HepG2 (cell line): ENCODE measurements around the gene COMP. TPM values are rescaled to one million over a fixed set of nuclear protein-coding genes. Genes with fewer than 3 reads are reported as not detected.

ENCODE experiments used
- AFF4 ChIP-seq: sonication (generic); formaldehyde crosslinking; IDR thresholded peaks from 2 replicates; pipeline ENCODE4 v1.4.0; 2020; ENCODE audit warnings: missing genetic modification reagents
- CEBPB ChIP-seq: IDR thresholded peaks from 2 replicates; pipeline ENCODE4 v1.6.1; 2011; ENCODE audit warnings: low read depth, low read length, improper control_type of control experiment, borderline replicate concordance
- IKZF1 ChIP-seq: fragments of 450-650 bp; IDR thresholded peaks from 2 replicates; pipeline ENCODE4 v1.7.1; 2016
- PITX1 ChIP-seq: sonication (generic); formaldehyde crosslinking; IDR thresholded peaks from 2 replicates; pipeline ENCODE4 v1.5.1; 2020; ENCODE audit warnings: mild to moderate bottlenecking, missing genetic modification reagents
- RORA ChIP-seq: sonication (generic); formaldehyde crosslinking; IDR thresholded peaks from 2 replicates; pipeline ENCODE4 v1.5.0; 2020; ENCODE audit warnings: mild to moderate bottlenecking, missing genetic modification reagents, moderate library complexity
- ZHX2 ChIP-seq, 2 experiments: sonication (generic) in 1 of 2; formaldehyde crosslinking in 1 of 2; IDR thresholded peaks; 2 replicates each; pipeline versions ENCODE4 v1.6.1 to v1.9.0; 2014 to 2022; ENCODE audit warnings: antibody characterized with exemption in 1 of 2, borderline replicate concordance in 1 of 2, inconsistent platforms in 1 of 2, low read depth in 1 of 2, missing genetic modification reagents in 1 of 2
- ZNF234 ChIP-seq: sonication (generic); formaldehyde crosslinking; conservative IDR thresholded peaks from 2 replicates; pipeline ENCODE4 v1.5.1; 2020; ENCODE audit warnings: mild to moderate bottlenecking, missing genetic modification reagents
- ZNF557 ChIP-seq: sonication (generic); formaldehyde crosslinking; IDR thresholded peaks from 2 replicates; pipeline ENCODE4 v1.4.0; 2020; ENCODE audit warnings: missing genetic modification reagents
- ZNF841 ChIP-seq: sonication (generic); formaldehyde crosslinking; IDR thresholded peaks from 2 replicates; pipeline ENCODE4 v1.8.1; 2023; ENCODE audit warnings: missing genetic modification reagents, borderline replicate concordance
- ZSCAN12 ChIP-seq: sonication (generic); formaldehyde crosslinking; IDR thresholded peaks from 2 replicates; pipeline ENCODE4 v1.9.0; 2021; ENCODE audit warnings: mild to moderate bottlenecking, missing genetic modification reagents
- polyA plus RNA-seq, 8 experiments: library from polyadenylated mRNA; depleted of rRNA in 3 of 8; stranded (reverse) in 7 of 8; unstranded in 1 of 8; fragments of >200 nt; fragmentation: Illumina TruSeq in 4 of 8; extraction: Trizol in 4 of 8; gene quantifications; 2 replicates each; pipeline versions ENCODE4 v1.2.1 to v1.2.3, GENCODE V29; 2011 to 2016; ENCODE audit warnings: low read depth in 4 of 8, missing spikeins in 1 of 8, mixed read lengths in 1 of 8; ENCODE audit not compliant: insufficient read depth in 1 of 8
- total RNA-seq, 5 experiments: library from RNA; depleted of rRNA; stranded (reverse); fragments of >200 nt; fragmentation: Illumina TruSeq; extraction: Trizol; gene quantifications; 2 replicates each; pipeline ENCODE4 v1.2.3, GENCODE V29; 2016; ENCODE audit warnings: low read depth in 1 of 5
- TF ChIP-seq, protein P1 (sequence below): sonication (generic); formaldehyde crosslinking; IDR thresholded peaks from 2 replicates; pipeline ENCODE4 v1.4.0; 2020; ENCODE audit warnings: missing genetic modification reagents, borderline replicate concordance
- TF ChIP-seq, protein P2 (sequence below): sonication (generic); formaldehyde crosslinking; IDR thresholded peaks from 2 replicates; pipeline ENCODE4 v1.4.0; 2020; ENCODE audit warnings: missing genetic modification reagents, mild to moderate bottlenecking, borderline replicate concordance

COMP gene
- total and polyA plus RNA-seq, 2 of the 13 experiments (the other 11 are each of a cell fraction or from before 2014, with no cell fraction given): 0.04 to 0.13 TPM

- TF ChIP-seq AFF4 (CRISPR knock-in tag) (no peak), ZNF557 (CRISPR knock-in tag) (no peak), IKZF1 (no peak), PITX1 (CRISPR knock-in tag) (no peak; the same call in 1 of the 2 replicates), RORA (no peak), ZNF841 (CRISPR knock-in tag) (no peak), CEBPB (no peak), ZNF234 (CRISPR knock-in tag) (no peak), ZSCAN12 (CRISPR knock-in tag) (no peak), ZHX2 (IDR thresholded peaks at IDR 0.05; ENCODE audit: low read depth) (no peak; the same call in 1 of the 2 replicates), ZHX2 (CRISPR knock-in tag; IDR thresholded peaks at IDR 0.05; ENCODE audit: borderline replicate concordance) (no peak)
- TF ChIP-seq, protein P1, sequence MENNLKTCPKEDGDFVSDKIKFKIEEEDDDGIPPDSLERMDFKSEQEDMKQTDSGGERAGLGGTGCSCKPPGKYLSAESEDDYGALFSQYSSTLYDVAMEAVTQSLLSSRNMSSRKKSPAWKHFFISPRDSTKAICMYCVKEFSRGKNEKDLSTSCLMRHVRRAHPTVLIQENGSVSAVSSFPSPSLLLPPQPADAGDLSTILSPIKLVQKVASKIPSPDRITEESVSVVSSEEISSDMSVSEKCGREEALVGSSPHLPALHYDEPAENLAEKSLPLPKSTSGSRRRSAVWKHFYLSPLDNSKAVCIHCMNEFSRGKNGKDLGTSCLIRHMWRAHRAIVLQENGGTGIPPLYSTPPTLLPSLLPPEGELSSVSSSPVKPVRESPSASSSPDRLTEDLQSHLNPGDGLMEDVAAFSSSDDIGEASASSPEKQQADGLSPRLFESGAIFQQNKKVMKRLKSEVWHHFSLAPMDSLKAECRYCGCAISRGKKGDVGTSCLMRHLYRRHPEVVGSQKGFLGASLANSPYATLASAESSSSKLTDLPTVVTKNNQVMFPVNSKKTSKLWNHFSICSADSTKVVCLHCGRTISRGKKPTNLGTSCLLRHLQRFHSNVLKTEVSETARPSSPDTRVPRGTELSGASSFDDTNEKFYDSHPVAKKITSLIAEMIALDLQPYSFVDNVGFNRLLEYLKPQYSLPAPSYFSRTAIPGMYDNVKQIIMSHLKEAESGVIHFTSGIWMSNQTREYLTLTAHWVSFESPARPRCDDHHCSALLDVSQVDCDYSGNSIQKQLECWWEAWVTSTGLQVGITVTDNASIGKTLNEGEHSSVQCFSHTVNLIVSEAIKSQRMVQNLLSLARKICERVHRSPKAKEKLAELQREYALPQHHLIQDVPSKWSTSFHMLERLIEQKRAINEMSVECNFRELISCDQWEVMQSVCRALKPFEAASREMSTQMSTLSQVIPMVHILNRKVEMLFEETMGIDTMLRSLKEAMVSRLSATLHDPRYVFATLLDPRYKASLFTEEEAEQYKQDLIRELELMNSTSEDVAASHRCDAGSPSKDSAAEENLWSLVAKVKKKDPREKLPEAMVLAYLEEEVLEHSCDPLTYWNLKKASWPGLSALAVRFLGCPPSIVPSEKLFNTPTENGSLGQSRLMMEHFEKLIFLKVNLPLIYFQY: no peak
- TF ChIP-seq, protein P2, sequence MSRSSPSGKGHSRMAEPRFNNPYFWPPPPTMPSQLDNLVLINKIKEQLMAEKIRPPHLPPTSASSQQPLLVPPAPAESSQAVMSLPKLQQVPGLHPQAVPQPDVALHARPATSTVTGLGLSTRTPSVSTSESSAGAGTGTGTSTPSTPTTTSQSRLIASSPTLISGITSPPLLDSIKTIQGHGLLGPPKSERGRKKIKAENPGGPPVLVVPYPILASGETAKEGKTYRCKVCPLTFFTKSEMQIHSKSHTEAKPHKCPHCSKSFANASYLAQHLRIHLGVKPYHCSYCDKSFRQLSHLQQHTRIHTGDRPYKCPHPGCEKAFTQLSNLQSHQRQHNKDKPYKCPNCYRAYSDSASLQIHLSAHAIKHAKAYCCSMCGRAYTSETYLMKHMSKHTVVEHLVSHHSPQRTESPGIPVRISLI (CRISPR knock-in tag): no peak
These were observed 49.7 kb downstream of the COMP start (continued) for GRCh38 chr19:18741124-18742121.
